ENCODE results near the gene FCHSD2.

- no peak for TF ChIP-seq POLR2A (IDR thresholded peaks at IDR 0.05; ENCODE audit: low read depth, low read length)
- TF ChIP-seq TAF1 (IDR thresholded peaks at IDR 0.05; ENCODE audit: borderline replicate concordance, low read depth, low read length), result no peak
These were observed 220.9 kb downstream of the FCHSD2 start for GRCh38 chr11:72921028-72921716.

All from GM12892 (cell line).